ENCODE data around the gene OBP2A. TPM values are rescaled to one million over a fixed set of nuclear protein-coding genes. Genes with fewer than 3 reads are reported as not detected.

OBP2A gene
- total and polyA plus RNA-seq, 10 of the 15 experiments (the other 5 are each of a cell fraction or from before 2014, with no cell fraction given) = not detected

DNA sequence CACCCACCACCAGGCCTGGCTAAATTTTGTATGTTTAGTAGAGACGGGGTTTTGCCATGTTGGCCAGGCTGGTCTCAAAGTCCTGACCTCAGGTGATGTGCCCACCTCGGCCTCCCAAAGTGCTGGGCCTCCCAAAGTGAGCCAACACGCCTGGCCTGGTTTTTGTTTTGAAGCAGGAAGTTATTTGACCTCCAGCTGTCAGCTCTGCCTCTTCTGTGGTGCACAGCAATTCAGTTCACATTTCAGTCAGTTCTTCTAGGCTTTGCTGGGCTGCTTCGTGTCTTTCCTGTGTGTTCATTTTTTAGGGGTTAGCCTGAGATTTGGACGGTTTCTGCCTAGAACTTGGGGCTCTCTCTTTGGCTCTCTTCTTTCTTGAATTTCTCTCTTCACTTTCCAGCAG is 15.8 kb upstream of the OBP2A start (continued):
- TF ChIP-seq, protein P1, sequence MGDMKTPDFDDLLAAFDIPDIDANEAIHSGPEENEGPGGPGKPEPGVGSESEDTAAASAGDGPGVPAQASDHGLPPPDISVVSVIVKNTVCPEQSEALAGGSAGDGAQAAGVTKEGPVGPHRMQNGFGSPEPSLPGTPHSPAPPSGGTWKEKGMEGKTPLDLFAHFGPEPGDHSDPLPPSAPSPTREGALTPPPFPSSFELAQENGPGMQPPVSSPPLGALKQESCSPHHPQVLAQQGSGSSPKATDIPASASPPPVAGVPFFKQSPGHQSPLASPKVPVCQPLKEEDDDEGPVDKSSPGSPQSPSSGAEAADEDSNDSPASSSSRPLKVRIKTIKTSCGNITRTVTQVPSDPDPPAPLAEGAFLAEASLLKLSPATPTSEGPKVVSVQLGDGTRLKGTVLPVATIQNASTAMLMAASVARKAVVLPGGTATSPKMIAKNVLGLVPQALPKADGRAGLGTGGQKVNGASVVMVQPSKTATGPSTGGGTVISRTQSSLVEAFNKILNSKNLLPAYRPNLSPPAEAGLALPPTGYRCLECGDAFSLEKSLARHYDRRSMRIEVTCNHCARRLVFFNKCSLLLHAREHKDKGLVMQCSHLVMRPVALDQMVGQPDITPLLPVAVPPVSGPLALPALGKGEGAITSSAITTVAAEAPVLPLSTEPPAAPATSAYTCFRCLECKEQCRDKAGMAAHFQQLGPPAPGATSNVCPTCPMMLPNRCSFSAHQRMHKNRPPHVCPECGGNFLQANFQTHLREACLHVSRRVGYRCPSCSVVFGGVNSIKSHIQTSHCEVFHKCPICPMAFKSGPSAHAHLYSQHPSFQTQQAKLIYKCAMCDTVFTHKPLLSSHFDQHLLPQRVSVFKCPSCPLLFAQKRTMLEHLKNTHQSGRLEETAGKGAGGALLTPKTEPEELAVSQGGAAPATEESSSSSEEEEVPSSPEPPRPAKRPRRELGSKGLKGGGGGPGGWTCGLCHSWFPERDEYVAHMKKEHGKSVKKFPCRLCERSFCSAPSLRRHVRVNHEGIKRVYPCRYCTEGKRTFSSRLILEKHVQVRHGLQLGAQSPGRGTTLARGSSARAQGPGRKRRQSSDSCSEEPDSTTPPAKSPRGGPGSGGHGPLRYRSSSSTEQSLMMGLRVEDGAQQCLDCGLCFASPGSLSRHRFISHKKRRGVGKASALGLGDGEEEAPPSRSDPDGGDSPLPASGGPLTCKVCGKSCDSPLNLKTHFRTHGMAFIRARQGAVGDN (IDR thresholded peaks at IDR 0.05) = no peak
- TF ChIP-seq DPF2 (IDR thresholded peaks at IDR 0.05) = no peak

DNA sequence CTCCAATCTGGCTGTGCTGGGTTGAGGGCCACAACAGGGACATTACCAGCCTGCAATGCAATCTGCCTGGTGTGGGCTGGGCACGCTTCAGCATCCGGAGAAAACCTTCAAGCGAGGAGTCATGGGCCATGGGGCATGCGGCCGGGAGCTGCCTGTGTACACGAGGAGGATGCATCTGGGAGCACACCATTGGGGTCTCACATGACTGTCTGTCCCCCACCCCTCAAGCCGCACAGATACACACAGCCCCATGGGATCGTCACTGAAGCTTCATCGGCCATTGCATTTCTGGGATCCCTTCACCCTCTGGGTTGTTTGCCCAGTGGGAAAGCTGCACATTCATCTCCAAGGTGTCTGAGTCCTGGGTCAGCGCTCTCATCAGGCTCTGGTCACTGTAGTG is 14.8 kb upstream of the OBP2A start:
- in situ Hi-C loops (cut with MboI) (no loop called here), intact Hi-C loops (cut with micrococcal nuclease; ENCODE audit: unreplicated experiment) (no loop called here)
- ChIA-PET SMC1A (ENCODE audit: uncharacterized antibody, unreplicated experiment) (no interaction called here), CTCF (no interaction called here), RAD21 (ENCODE audit: unreplicated experiment) (no interaction called here), POLR2A (no interaction called here)
- Histone ChIP-seq H3K4me3 (no peak overlapping the region), H3K9me3 (replicated peaks; ENCODE audit: control insufficient read depth, insufficient read depth, low read length) (no peaks in the 10 kb centered on the region), H3K4me1 (ENCODE audit: control insufficient read depth, insufficient read depth, low read length) (no peaks in the 10 kb centered on the region), H3K4me2 (ENCODE audit: control insufficient read depth, insufficient read depth) (no peak overlapping the region), H3K36me3 (ENCODE audit: control insufficient read depth in 2 of 2, insufficient read depth in 2 of 2, low read length in 1 of 2) (no peaks in the 10 kb centered on the region), H3K27ac (ENCODE audit: control insufficient read depth, insufficient read depth) (no peak overlapping the region), H2AFZ (ENCODE audit: control insufficient read depth, low read depth, low read length) (no peak overlapping the region), H3K9ac (ENCODE audit: control insufficient read depth, insufficient read depth, low read length) (no peak overlapping the region), H3K27me3 (replicated peaks in 1 of 2; ENCODE audit: control insufficient read depth in 2 of 2, insufficient read depth in 2 of 2, low read length in 1 of 2) (peaks cover 0 to 3% of the 10 kb centered on the region in 2 experiments; a peak in 1 of 4 replicates), H4K20me1 (ENCODE audit: control insufficient read depth, insufficient read depth) (no peaks in the 10 kb centered on the region), H3K79me2 (ENCODE audit: control insufficient read depth, insufficient read depth, low read length) (no peaks in the 10 kb centered on the region)
- no TSS peak for BruUV-seq (replicated peaks)
- no peak for ATAC-seq
- 44% methylated on average over 10 of the region's 10 CpGs for WGBS (ENCODE audit: insufficient coverage, insufficient replicate concordance, low lambda C conversion rate, missing lambda C conversion rate)
- DNase-seq (ENCODE audit: low read depth, low spot score) = no peak
- FAIRE-seq = no peak
- TF ChIP-seq KDM1A (IDR thresholded peaks at IDR 0.05; ENCODE audit: borderline replicate concordance) = no peak
- no peak for TF ChIP-seq TCF12 (IDR thresholded peaks at IDR 0.05; ENCODE audit: low read depth, low read length)
- no peak for TF ChIP-seq CREB1 (IDR thresholded peaks at IDR 0.05; ENCODE audit: low read depth)
- TF ChIP-seq, protein P2, sequence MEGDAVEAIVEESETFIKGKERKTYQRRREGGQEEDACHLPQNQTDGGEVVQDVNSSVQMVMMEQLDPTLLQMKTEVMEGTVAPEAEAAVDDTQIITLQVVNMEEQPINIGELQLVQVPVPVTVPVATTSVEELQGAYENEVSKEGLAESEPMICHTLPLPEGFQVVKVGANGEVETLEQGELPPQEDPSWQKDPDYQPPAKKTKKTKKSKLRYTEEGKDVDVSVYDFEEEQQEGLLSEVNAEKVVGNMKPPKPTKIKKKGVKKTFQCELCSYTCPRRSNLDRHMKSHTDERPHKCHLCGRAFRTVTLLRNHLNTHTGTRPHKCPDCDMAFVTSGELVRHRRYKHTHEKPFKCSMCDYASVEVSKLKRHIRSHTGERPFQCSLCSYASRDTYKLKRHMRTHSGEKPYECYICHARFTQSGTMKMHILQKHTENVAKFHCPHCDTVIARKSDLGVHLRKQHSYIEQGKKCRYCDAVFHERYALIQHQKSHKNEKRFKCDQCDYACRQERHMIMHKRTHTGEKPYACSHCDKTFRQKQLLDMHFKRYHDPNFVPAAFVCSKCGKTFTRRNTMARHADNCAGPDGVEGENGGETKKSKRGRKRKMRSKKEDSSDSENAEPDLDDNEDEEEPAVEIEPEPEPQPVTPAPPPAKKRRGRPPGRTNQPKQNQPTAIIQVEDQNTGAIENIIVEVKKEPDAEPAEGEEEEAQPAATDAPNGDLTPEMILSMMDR (IDR thresholded peaks at IDR 0.05 in 2 of 3, conservative IDR thresholded peaks at IDR 0.05 in 1 of 3; ENCODE audit: control insufficient read depth in 2 of 3, extremely low read depth in 1 of 3, insufficient read depth in 1 of 3, low read depth in 3 of 3, low read length in 3 of 3) = no peak
- TF ChIP-seq, protein P3, sequence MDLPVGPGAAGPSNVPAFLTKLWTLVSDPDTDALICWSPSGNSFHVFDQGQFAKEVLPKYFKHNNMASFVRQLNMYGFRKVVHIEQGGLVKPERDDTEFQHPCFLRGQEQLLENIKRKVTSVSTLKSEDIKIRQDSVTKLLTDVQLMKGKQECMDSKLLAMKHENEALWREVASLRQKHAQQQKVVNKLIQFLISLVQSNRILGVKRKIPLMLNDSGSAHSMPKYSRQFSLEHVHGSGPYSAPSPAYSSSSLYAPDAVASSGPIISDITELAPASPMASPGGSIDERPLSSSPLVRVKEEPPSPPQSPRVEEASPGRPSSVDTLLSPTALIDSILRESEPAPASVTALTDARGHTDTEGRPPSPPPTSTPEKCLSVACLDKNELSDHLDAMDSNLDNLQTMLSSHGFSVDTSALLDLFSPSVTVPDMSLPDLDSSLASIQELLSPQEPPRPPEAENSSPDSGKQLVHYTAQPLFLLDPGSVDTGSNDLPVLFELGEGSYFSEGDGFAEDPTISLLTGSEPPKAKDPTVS (IDR thresholded peaks at IDR 0.05; ENCODE audit: low read depth, low read length) = no peak
- TF ChIP-seq MTA3 (IDR thresholded peaks at IDR 0.05; ENCODE audit: borderline replicate concordance, low read length) = no peak
- TF ChIP-seq EED (IDR thresholded peaks at IDR 0.05; ENCODE audit: low read depth) = no peak
- TF ChIP-seq, protein P4, sequence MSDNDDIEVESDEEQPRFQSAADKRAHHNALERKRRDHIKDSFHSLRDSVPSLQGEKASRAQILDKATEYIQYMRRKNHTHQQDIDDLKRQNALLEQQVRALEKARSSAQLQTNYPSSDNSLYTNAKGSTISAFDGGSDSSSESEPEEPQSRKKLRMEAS (IDR thresholded peaks at IDR 0.05; ENCODE audit: low read depth, low read length) = no peak
- TF ChIP-seq, protein P5, sequence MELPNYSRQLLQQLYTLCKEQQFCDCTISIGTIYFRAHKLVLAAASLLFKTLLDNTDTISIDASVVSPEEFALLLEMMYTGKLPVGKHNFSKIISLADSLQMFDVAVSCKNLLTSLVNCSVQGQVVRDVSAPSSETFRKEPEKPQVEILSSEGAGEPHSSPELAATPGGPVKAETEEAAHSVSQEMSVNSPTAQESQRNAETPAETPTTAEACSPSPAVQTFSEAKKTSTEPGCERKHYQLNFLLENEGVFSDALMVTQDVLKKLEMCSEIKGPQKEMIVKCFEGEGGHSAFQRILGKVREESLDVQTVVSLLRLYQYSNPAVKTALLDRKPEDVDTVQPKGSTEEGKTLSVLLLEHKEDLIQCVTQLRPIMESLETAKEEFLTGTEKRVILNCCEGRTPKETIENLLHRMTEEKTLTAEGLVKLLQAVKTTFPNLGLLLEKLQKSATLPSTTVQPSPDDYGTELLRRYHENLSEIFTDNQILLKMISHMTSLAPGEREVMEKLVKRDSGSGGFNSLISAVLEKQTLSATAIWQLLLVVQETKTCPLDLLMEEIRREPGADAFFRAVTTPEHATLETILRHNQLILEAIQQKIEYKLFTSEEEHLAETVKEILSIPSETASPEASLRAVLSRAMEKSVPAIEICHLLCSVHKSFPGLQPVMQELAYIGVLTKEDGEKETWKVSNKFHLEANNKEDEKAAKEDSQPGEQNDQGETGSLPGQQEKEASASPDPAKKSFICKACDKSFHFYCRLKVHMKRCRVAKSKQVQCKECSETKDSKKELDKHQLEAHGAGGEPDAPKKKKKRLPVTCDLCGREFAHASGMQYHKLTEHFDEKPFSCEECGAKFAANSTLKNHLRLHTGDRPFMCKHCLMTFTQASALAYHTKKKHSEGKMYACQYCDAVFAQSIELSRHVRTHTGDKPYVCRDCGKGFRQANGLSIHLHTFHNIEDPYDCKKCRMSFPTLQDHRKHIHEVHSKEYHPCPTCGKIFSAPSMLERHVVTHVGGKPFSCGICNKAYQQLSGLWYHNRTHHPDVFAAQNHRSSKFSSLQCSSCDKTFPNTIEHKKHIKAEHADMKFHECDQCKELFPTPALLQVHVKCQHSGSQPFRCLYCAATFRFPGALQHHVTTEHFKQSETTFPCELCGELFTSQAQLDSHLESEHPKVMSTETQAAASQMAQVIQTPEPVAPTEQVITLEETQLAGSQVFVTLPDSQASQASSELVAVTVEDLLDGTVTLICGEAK (IDR thresholded peaks at IDR 0.05; ENCODE audit: borderline replicate concordance) = no peak

Data from GM12878 (cell line).